Esophagus muscularis mucosa (tissue), 4 donors: ENCODE measurements around the gene ANKRD65. TPM values are rescaled to one million over a fixed set of nuclear protein-coding genes. Genes with fewer than 3 reads are reported as not detected.

ENCODE experiments used
- DNase-seq: peaks from one replicate; pipeline ENCODE4 v3.0.0-alpha.2; 2017; ENCODE audit errors: extremely low spot score
- H3K27ac ChIP-seq, 4 donors: fragments of 200-600 bp; sonication (generic); replicated peaks in 1 of 4; 1 replicate in 3 of 4; 2 replicates in 1 of 4; pipeline ENCODE4 v1.5.1; 2016 to 2019; ENCODE audit warnings: mild to moderate bottlenecking in 1 of 4
- H3K27me3 ChIP-seq, 4 donors: fragments of 200-600 bp; sonication (generic); one replicate each; pipeline versions ENCODE4 v1.5.1 to v1.6.0; 2016 to 2019
- H3K36me3 ChIP-seq, 4 donors: fragments of 200-600 bp; sonication (generic); one replicate each; pipeline ENCODE4 v1.5.1; 2016 to 2019
- H3K4me1 ChIP-seq, 4 donors: fragments of 200-600 bp; sonication (generic); one replicate each; pipeline ENCODE4 v1.5.1; 2016 to 2019
- H3K4me3 ChIP-seq, 4 donors: fragments of 200-600 bp; sonication (generic); 1 replicate in 2 of 4; 2 replicates in 2 of 4; pipeline ENCODE4 v1.5.1; 2016 to 2019; ENCODE audit warnings: mild to moderate bottlenecking in 4 of 4, moderate library complexity in 1 of 4
- H3K9me3 ChIP-seq, 4 donors: fragments of 200-600 bp; sonication (generic); 1 replicate in 3 of 4; 2 replicates in 1 of 4; pipeline ENCODE4 v1.5.1; 2016 to 2019
- EP300 ChIP-seq: sonication (generic); formaldehyde crosslinking; IDR thresholded peaks from one replicate; pipeline ENCODE4 v1.6.1; 2017; ENCODE audit warnings: antibody characterized with exemption
- POLR2A ChIP-seq: fragments of 450-650 bp; IDR thresholded peaks from one replicate; pipeline ENCODE4 v1.6.1; 2017; ENCODE audit warnings: antibody characterized with exemption, moderate library complexity, mild to moderate bottlenecking, low read depth
- POLR2AphosphoS5 ChIP-seq, 2 donors: sonication (generic); formaldehyde crosslinking; IDR thresholded peaks; one replicate each; pipeline ENCODE4 v1.6.1; 2017; ENCODE audit warnings: antibody characterized with exemption in 2 of 2
- WGBS: methylation state at CpG from one replicate; pipeline ENCODE4 v1.1.5; 2018; 5-methylcytosine and 5-hydroxymethylcytosine counted together
- intact Hi-C: fragments of 100-400 bp; cut with DNase I; formaldehyde crosslinking; loops from one replicate; pipeline ENCODE4 v1.15.1; 2023
- total RNA-seq, 4 donors: library from RNA; depleted of rRNA; stranded (reverse); fragments of >200 nt; gene quantifications; one replicate each; pipeline versions ENCODE4 v1.1.0 to v1.2.1, GENCODE V29; 2016
- TF ChIP-seq, protein P1 (sequence below), 3 experiments: fragments of 200-600 bp in 2 of 3; fragments of 450-650 bp in 1 of 3; sonication (generic) in 2 of 3; IDR thresholded peaks; one replicate each; pipeline ENCODE4 v1.5.1; 2017 to 2019; ENCODE audit warnings: antibody characterized with exemption in 3 of 3, mild to moderate bottlenecking in 2 of 3, moderate library complexity in 1 of 3

The ANKRD65 gene
- total RNA-seq, 4 donors from 2014 or later, result 8.1 to 19.2 (median 9.8) TPM

DNA sequence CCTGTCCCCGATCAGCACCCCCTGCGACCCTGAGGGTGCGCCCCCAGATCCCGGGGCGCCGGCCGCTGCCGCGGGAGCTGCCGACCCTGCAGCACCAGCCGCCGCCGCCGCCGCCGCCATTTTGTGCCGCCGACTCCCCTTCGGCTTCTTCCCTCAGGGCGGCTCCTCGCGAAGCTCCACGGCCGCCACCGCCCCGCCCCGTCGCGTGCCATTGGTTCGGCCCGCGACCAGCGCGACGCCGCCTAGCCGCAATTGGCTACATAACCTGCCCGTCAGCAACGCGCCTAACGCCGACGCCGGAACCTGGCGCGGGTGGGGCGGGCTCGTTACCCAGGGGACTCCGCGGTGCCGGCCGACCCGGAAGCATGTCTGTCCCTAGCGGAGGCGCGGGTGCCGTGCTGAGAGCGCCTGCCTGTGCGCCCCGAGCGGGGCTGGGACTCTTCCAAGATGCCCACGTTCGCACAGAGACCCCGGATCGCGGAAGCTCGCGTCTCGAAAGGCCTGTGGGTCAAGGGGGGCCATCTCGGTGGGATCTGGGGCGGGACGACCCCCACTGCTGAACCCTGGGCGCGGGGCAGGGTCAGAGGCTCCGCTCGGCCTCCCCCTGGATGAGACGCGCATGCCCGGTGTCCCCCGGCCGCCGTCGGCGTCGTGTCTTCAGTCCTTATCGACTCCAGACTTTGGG, 21.7 kb downstream of the ANKRD65 start, which contains the start of gene CCNL2:
CCNL2 (minus strand) TSS at position 149 of the 685 bp plus-strand sequence; CDS start at position 120, 29 bp downstream.
- peak within 1 kb of the TSS; percentile 87 to 100 (median 97) for H3K4me3 ChIP-seq
- peaks cover 41 to 80% (median 78%) of the 10 kb centered on the region in 4 donors for H3K36me3 ChIP-seq
- intact Hi-C loops, result loop anchor here (2.0 kb wide), 1 partner anchor 25 kb away; the partner anchor contains the start of gene AURKAIP1
- WGBS, result 0% methylated on average over 9 of the region's 86 CpGs
- TF ChIP-seq POLR2AphosphoS5 (IDR thresholded peaks at IDR 0.05), result peak; percentile 84 to 91
- TF ChIP-seq, protein P1, sequence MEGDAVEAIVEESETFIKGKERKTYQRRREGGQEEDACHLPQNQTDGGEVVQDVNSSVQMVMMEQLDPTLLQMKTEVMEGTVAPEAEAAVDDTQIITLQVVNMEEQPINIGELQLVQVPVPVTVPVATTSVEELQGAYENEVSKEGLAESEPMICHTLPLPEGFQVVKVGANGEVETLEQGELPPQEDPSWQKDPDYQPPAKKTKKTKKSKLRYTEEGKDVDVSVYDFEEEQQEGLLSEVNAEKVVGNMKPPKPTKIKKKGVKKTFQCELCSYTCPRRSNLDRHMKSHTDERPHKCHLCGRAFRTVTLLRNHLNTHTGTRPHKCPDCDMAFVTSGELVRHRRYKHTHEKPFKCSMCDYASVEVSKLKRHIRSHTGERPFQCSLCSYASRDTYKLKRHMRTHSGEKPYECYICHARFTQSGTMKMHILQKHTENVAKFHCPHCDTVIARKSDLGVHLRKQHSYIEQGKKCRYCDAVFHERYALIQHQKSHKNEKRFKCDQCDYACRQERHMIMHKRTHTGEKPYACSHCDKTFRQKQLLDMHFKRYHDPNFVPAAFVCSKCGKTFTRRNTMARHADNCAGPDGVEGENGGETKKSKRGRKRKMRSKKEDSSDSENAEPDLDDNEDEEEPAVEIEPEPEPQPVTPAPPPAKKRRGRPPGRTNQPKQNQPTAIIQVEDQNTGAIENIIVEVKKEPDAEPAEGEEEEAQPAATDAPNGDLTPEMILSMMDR (IDR thresholded peaks at IDR 0.05), result peak; percentile 61 to 80 (median 68)
- peak; percentile 60 for TF ChIP-seq POLR2A
- TF ChIP-seq EP300, result no peak
- peaks cover 43 to 62% (median 47%) of the 10 kb centered on the region in 4 donors for H3K4me1 ChIP-seq
- DNase-seq, result peak; percentile 99
- no peaks in the 10 kb centered on the region for H3K27me3 ChIP-seq
- no peaks in the 10 kb centered on the region for H3K9me3 ChIP-seq
- peak within 1 kb of the TSS; percentile 88 to 92 (median 88) for H3K27ac ChIP-seq

DNA sequence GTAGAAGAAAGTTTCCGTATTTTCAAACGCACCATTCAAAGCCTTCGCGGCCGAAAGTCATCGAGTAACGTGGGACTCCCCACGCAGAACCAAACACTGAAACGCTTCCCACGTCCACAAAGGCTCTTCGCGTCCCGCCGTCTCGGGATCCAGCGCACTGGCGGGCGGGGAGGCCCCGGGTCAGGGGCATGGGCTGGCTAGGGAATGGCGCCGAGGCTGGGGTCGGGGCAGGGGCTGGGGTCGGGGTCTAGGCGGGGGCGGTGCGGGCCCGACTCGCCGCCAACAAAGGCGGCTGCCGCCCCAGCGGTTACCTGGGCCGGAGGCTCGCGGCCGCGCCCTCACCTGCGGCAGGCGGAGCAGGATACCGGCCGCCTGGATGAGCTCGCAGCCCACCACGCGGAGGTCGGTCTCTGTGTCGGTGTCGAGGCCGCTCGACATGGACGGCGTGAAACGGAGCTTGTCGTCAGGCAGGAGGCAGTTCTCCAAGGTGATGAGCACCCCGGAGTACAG, 22.3 kb downstream of the ANKRD65 start:
- peaks cover 47 to 80% (median 78%) of the 10 kb centered on the region in 4 donors for H3K36me3 ChIP-seq

DNA sequence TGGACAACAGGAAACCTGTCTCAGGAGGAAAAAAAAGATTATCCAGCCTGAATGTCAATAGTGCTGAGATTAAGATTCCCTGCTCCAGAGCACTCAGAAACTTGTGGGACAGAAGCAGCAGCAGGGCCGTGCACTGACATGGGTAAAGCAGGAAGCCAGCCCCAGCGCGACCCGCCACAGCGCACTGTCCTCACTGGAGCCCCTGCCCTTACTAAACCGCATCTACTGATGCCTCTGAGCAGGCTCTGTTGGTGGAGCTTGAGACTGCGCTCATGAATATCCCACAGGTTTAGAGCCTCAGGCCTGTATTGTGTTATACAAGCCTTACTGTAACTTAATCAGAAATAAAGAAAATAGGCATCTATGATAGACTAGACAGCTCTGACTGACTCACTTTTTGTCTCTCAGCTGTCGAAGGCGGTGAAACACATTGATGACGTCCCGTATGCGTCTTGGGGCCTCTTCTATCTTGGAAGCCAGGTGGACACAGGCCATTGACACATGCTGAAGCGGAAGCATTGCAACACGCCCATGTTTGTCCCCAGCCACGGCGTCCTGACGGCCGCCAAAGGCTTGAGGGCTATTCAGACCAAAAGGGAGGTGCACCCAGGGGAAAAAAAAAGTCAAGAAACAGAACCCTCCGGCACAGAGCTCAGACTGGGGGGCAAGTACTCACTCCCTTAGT, 23.1 kb downstream of the ANKRD65 start:
- peak overlapping the region; percentile 87 to 100 (median 97) for H3K4me3 ChIP-seq
- TF ChIP-seq POLR2AphosphoS5 (IDR thresholded peaks at IDR 0.05) (no peak), POLR2A (no peak), EP300 (no peak)
- TF ChIP-seq, protein P1 (IDR thresholded peaks at IDR 0.05), result no peak
- H3K36me3 ChIP-seq, result peaks cover 55 to 80% (median 78%) of the 10 kb centered on the region in 4 donors
- H3K9me3 ChIP-seq, result no peaks in the 10 kb centered on the region
- WGBS, result 57% methylated on average over 14 of the region's 19 CpGs
- no peaks in the 10 kb centered on the region for H3K27me3 ChIP-seq
- DNase-seq, result no peak
- peak overlapping the region; percentile 88 to 92 (median 88) for H3K27ac ChIP-seq
- H3K4me1 ChIP-seq, result peaks cover 43 to 66% (median 49%) of the 10 kb centered on the region in 4 donors
- intact Hi-C loops, result loop anchor here (2.0 kb wide), 1 partner anchor 23 kb away; the partner anchor contains the start of gene AURKAIP1

More for the DNA sequence above, 22.3 kb downstream of the ANKRD65 start:
- 0% methylated on average over 19 of the region's 54 CpGs for WGBS
- intact Hi-C loops, result loop anchor here (2.0 kb wide), 1 partner anchor 24 kb away; the partner anchor contains the start of gene AURKAIP1
- Histone ChIP-seq H3K27me3 (no peaks in the 10 kb centered on the region), H3K9me3 (no peaks in the 10 kb centered on the region), H3K4me1 (peaks cover 43 to 62% (median 49%) of the 10 kb centered on the region in 4 donors), H3K27ac (peak overlapping the region; percentile 88 to 92 (median 88)), H3K4me3 (peak overlapping the region; percentile 87 to 100 (median 97))
- TF ChIP-seq POLR2A, result no peak
- TF ChIP-seq, protein P1 (IDR thresholded peaks at IDR 0.05), result no peak
- TF ChIP-seq EP300, result no peak
- TF ChIP-seq POLR2AphosphoS5 (IDR thresholded peaks at IDR 0.05), result no peak
- no peak for DNase-seq

DNA sequence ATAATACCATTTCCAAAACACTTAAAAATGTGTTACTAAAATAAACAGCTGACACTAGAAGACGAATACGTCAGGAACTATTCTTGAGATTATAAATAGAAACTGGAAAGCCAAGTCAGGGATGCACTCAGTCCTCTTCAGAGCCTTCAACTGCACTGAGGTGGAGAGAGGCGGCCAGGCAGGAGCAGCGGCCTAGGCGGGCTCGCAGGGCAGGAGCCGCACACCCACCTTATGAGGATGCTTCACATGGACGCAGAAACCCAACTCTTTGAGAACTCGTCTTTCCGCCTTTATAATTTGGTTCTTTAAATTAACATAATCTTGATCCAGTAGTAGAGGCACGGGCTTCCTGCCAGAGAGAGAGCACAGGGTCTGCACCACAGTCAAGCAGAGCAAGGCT, 25.9 kb downstream of the ANKRD65 start:
- DNase-seq, result no peak
- intact Hi-C loops, result no loop called here
- peak overlapping the region in 1 of 4 donors; percentile 32 for H3K27ac ChIP-seq
- 79% methylated on average over 11 of the region's 11 CpGs for WGBS
- TF ChIP-seq EP300 (no peak), POLR2A (no peak), POLR2AphosphoS5 (IDR thresholded peaks at IDR 0.05) (no peak)
- TF ChIP-seq, protein P1 (IDR thresholded peaks at IDR 0.05), result no peak
- no peaks in the 10 kb centered on the region for H3K27me3 ChIP-seq
- peaks cover 35 to 44% (median 39%) of the 10 kb centered on the region in 4 donors for H3K4me1 ChIP-seq
- no peaks in the 10 kb centered on the region for H3K9me3 ChIP-seq
- no peak overlapping the region for H3K4me3 ChIP-seq
- peaks cover 66 to 82% (median 80%) of the 10 kb centered on the region in 4 donors for H3K36me3 ChIP-seq
